HEK293 (cell line): ENCODE measurements around the gene PREX1.

ENCODE experiments used
- BCL11B ChIP-seq: fragments of 450-650 bp; formaldehyde crosslinking; IDR thresholded peaks from 2 replicates; pipeline ENCODE4 v1.5.1; 2016; ENCODE audit warnings: low read depth, missing biosample characterization, missing genetic modification characterization
- ELK4 ChIP-seq: IDR thresholded peaks from 2 replicates; pipeline ENCODE4 v1.6.1; 2011; ENCODE audit warnings: mild to moderate bottlenecking, low read depth, low read length, borderline replicate concordance
- GFI1B ChIP-seq: fragments of 450-650 bp; formaldehyde crosslinking; IDR thresholded peaks from 2 replicates; pipeline ENCODE4 v1.5.1; 2016; ENCODE audit warnings: missing biosample characterization, missing genetic modification characterization
- HOXA7 ChIP-seq: sonication (generic); formaldehyde crosslinking; IDR thresholded peaks from 2 replicates; pipeline ENCODE4 v1.8.1; 2022; ENCODE audit warnings: missing genetic modification reagents, borderline replicate concordance
- HOXD13 ChIP-seq: sonication (generic); formaldehyde crosslinking; IDR thresholded peaks from 2 replicates; pipeline ENCODE4 v1.8.0; 2022; ENCODE audit warnings: missing genetic modification reagents, borderline replicate concordance
- KLF1 ChIP-seq: fragments of 450-650 bp; formaldehyde crosslinking; IDR thresholded peaks from 2 replicates; pipeline ENCODE4 v1.5.1; 2016; ENCODE audit warnings: missing biosample characterization, missing genetic modification characterization
- PRDM2 ChIP-seq: fragments of 450-650 bp; formaldehyde crosslinking; IDR thresholded peaks from 2 replicates; pipeline ENCODE4 v1.5.1; 2016; ENCODE audit warnings: missing biosample characterization, missing genetic modification characterization, borderline replicate concordance
- ZBTB21 ChIP-seq: fragments of 450-650 bp; formaldehyde crosslinking; IDR thresholded peaks from 2 replicates; pipeline ENCODE4 v1.5.1; 2017; ENCODE audit warnings: missing biosample characterization, missing genetic modification characterization
- ZBTB44 ChIP-seq: fragments of 450-650 bp; IDR thresholded peaks from 2 replicates; pipeline ENCODE4 v1.5.1; 2018; ENCODE audit warnings: missing biosample characterization, mild to moderate bottlenecking, missing genetic modification characterization
- ZNF133 ChIP-seq: fragments of 450-650 bp; formaldehyde crosslinking; IDR thresholded peaks from 2 replicates; pipeline ENCODE4 v1.5.1; 2016; ENCODE audit warnings: missing biosample characterization, missing genetic modification characterization
- ZNF202 ChIP-seq: fragments of 450-650 bp; formaldehyde crosslinking; IDR thresholded peaks from 2 replicates; pipeline ENCODE4 v1.5.1; 2016; ENCODE audit warnings: missing biosample characterization, missing genetic modification characterization, borderline replicate concordance
- ZNF239 ChIP-seq: fragments of 450-650 bp; formaldehyde crosslinking; IDR thresholded peaks from 2 replicates; pipeline ENCODE4 v1.5.1; 2016; ENCODE audit warnings: missing biosample characterization, missing genetic modification characterization
- ZNF324 ChIP-seq: fragments of 450-650 bp; formaldehyde crosslinking; IDR thresholded peaks from 2 replicates; pipeline ENCODE4 v1.5.1; 2016; ENCODE audit warnings: missing biosample characterization, missing genetic modification characterization
- ZNF366 ChIP-seq: fragments of 450-650 bp; formaldehyde crosslinking; conservative IDR thresholded peaks from 2 replicates; pipeline ENCODE4 v1.5.1; 2016; ENCODE audit warnings: missing biosample characterization, missing genetic modification characterization
- ZNF544 ChIP-seq: fragments of 450-650 bp; formaldehyde crosslinking; IDR thresholded peaks from 2 replicates; pipeline ENCODE4 v1.5.0; 2017; ENCODE audit warnings: missing biosample characterization, missing genetic modification characterization
- ZNF555 ChIP-seq: fragments of 450-650 bp; formaldehyde crosslinking; conservative IDR thresholded peaks from 2 replicates; pipeline ENCODE4 v1.5.1; 2017; ENCODE audit warnings: missing biosample characterization, mild to moderate bottlenecking, missing genetic modification characterization, inconsistent platforms
- ZNF558 ChIP-seq: fragments of 450-650 bp; formaldehyde crosslinking; IDR thresholded peaks from 2 replicates; pipeline ENCODE4 v1.5.1; 2016; ENCODE audit warnings: missing biosample characterization, missing genetic modification characterization
- ZNF621 ChIP-seq: fragments of 450-650 bp; formaldehyde crosslinking; IDR thresholded peaks from 2 replicates; pipeline ENCODE4 v1.5.1; 2017; ENCODE audit warnings: missing biosample characterization, missing genetic modification characterization
- ZNF626 ChIP-seq: fragments of 450-650 bp; sonication (Bioruptor Pico); formaldehyde crosslinking; IDR thresholded peaks from 2 replicates; pipeline ENCODE4 v1.5.1; 2018; ENCODE audit warnings: missing biosample characterization, missing genetic modification characterization, inconsistent platforms
- ZNF670 ChIP-seq: fragments of 450-650 bp; formaldehyde crosslinking; IDR thresholded peaks from 2 replicates; pipeline ENCODE4 v1.5.1; 2016; ENCODE audit warnings: missing biosample characterization, missing genetic modification characterization, low read depth
- ZXDB ChIP-seq: fragments of 450-650 bp; formaldehyde crosslinking; IDR thresholded peaks from 2 replicates; pipeline ENCODE4 v1.5.1; 2016; ENCODE audit warnings: missing biosample characterization, missing genetic modification characterization
- TF ChIP-seq, protein P1 (sequence below): fragments of 450-650 bp; formaldehyde crosslinking; IDR thresholded peaks from 2 replicates; pipeline ENCODE4 v1.5.1; 2016; ENCODE audit warnings: missing biosample characterization, missing genetic modification characterization
- TF ChIP-seq, protein P2 (sequence below): fragments of 450-650 bp; formaldehyde crosslinking; IDR thresholded peaks from 2 replicates; pipeline ENCODE4 v1.5.1; 2017; ENCODE audit warnings: missing biosample characterization, mild to moderate bottlenecking, missing genetic modification characterization, moderate library complexity
- TF ChIP-seq, protein P3 (sequence below): fragments of 450-650 bp; formaldehyde crosslinking; IDR thresholded peaks from 2 replicates; pipeline ENCODE4 v1.5.1; 2016; ENCODE audit warnings: missing biosample characterization, missing genetic modification characterization

Gene PREX1

GRCh38 chr20:48620507-48621375, 207.1 kb downstream of the PREX1 start (continued):
- TF ChIP-seq PRDM2 (tag by site-specific recombination) (no peak), GFI1B (tag by site-specific recombination) (no peak), ZNF544 (tag by site-specific recombination) (no peak), ZNF133 (tag by site-specific recombination) (no peak), ZBTB44 (tag by site-specific recombination) (no peak; the same call in 1 of the 2 replicates), ZBTB21 (tag by site-specific recombination) (no peak), ZNF558 (tag by site-specific recombination) (no peak; the same call in 1 of the 2 replicates), ZNF626 (tag by site-specific recombination) (no peak), ZNF555 (tag by site-specific recombination) (no peak), KLF1 (tag by site-specific recombination) (0 out of 2 replicates have a peak, but pooled peaks have one; percentile 14), HOXD13 (CRISPR knock-in tag) (no peak), ZNF202 (tag by site-specific recombination) (no peak), BCL11B (tag by site-specific recombination) (no peak), HOXA7 (no peak), ZNF670 (no peak), ZNF324 (tag by site-specific recombination) (peak; percentile 47; the same call in 1 of the 2 replicates), ZXDB (tag by site-specific recombination) (peak; percentile 59), ELK4 (no peak), ZNF366 (peak; percentile 96), ZNF239 (no peak), ZNF621 (tag by site-specific recombination) (no peak)
- TF ChIP-seq, protein P1, sequence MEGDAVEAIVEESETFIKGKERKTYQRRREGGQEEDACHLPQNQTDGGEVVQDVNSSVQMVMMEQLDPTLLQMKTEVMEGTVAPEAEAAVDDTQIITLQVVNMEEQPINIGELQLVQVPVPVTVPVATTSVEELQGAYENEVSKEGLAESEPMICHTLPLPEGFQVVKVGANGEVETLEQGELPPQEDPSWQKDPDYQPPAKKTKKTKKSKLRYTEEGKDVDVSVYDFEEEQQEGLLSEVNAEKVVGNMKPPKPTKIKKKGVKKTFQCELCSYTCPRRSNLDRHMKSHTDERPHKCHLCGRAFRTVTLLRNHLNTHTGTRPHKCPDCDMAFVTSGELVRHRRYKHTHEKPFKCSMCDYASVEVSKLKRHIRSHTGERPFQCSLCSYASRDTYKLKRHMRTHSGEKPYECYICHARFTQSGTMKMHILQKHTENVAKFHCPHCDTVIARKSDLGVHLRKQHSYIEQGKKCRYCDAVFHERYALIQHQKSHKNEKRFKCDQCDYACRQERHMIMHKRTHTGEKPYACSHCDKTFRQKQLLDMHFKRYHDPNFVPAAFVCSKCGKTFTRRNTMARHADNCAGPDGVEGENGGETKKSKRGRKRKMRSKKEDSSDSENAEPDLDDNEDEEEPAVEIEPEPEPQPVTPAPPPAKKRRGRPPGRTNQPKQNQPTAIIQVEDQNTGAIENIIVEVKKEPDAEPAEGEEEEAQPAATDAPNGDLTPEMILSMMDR (tag by site-specific recombination) = peak; percentile 89
- TF ChIP-seq, protein P2, sequence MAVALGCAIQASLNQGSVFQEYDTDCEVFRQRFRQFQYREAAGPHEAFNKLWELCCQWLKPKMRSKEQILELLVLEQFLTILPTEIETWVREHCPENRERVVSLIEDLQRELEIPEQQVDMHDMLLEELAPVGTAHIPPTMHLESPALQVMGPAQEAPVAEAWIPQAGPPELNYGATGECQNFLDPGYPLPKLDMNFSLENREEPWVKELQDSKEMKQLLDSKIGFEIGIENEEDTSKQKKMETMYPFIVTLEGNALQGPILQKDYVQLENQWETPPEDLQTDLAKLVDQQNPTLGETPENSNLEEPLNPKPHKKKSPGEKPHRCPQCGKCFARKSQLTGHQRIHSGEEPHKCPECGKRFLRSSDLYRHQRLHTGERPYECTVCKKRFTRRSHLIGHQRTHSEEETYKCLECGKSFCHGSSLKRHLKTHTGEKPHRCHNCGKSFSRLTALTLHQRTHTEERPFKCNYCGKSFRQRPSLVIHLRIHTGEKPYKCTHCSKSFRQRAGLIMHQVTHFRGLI (tag by site-specific recombination) = no peak
- TF ChIP-seq, protein P3, sequence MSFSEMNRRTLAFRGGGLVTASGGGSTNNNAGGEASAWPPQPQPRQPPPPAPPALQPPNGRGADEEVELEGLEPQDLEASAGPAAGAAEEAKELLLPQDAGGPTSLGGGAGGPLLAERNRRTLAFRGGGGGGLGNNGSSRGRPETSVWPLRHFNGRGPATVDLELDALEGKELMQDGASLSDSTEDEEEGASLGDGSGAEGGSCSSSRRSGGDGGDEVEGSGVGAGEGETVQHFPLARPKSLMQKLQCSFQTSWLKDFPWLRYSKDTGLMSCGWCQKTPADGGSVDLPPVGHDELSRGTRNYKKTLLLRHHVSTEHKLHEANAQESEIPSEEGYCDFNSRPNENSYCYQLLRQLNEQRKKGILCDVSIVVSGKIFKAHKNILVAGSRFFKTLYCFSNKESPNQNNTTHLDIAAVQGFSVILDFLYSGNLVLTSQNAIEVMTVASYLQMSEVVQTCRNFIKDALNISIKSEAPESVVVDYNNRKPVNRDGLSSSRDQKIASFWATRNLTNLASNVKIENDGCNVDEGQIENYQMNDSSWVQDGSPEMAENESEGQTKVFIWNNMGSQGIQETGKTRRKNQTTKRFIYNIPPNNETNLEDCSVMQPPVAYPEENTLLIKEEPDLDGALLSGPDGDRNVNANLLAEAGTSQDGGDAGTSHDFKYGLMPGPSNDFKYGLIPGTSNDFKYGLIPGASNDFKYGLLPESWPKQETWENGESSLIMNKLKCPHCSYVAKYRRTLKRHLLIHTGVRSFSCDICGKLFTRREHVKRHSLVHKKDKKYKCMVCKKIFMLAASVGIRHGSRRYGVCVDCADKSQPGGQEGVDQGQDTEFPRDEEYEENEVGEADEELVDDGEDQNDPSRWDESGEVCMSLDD (tag by site-specific recombination) = peak; percentile 84
